SU-DHL-6 (cell line): ENCODE data around the gene FSTL4.

Experiments
- H2AFZ ChIP-seq: fragments of 200-600 bp; sonication (generic); 2 replicates; pipeline ENCODE4 v1.6.1; 2014; ENCODE audit warnings: low read depth, mild to moderate bottlenecking, moderate library complexity, mixed read lengths, antibody characterized with exemption, low read length; ENCODE audit not compliant: severe bottlenecking
- H3F3A ChIP-seq: fragments of 200-600 bp; shearing (Covaris generic); 2 replicates; pipeline ENCODE4 v1.6.0; 2016; ENCODE audit warnings: antibody characterized with exemption, mild to moderate bottlenecking; ENCODE audit not compliant: insufficient read depth
- H3K27ac ChIP-seq: fragments of 200-600 bp; sonication (generic); 2 replicates; pipeline ENCODE4 v1.5.1; 2016; ENCODE audit warnings: low read depth, mild to moderate bottlenecking, low read length, moderate library complexity, mixed read lengths
- H3K27me3 ChIP-seq: fragments of 200-600 bp; sonication (generic), shearing (Covaris generic); 2 replicates; pipeline ENCODE4 v1.6.0; 2014; ENCODE audit warnings: mild to moderate bottlenecking, low read length
- H3K36me3 ChIP-seq: fragments of 200-600 bp; sonication (generic); 2 replicates; pipeline ENCODE4 v1.6.1; 2014; ENCODE audit warnings: mild to moderate bottlenecking, low read length, mixed read lengths
- H3K4me2 ChIP-seq: fragments of 300-600, 200-600 bp; shearing (Covaris generic), sonication (generic); 2 replicates; pipeline ENCODE4 v1.6.0; 2014; ENCODE audit warnings: low read length, low read depth, mild to moderate bottlenecking; ENCODE audit not compliant: poor library complexity, severe bottlenecking
- H3K4me3 ChIP-seq: fragments of 200-600 bp; sonication (generic); 2 replicates; pipeline ENCODE4 v1.5.1; 2014; ENCODE audit warnings: antibody characterized with exemption, low read length, mild to moderate bottlenecking, mixed read lengths; ENCODE audit not compliant: insufficient read depth, poor library complexity, severe bottlenecking
- H3K79me2 ChIP-seq: fragments of 200-600 bp; sonication (generic); 2 replicates; pipeline ENCODE4 v1.6.1; 2014; ENCODE audit warnings: mild to moderate bottlenecking, low read length, moderate library complexity; ENCODE audit not compliant: insufficient read depth
- H3K9ac ChIP-seq: fragments of 200-600 bp; sonication (generic); 2 replicates; pipeline ENCODE4 v1.7.0; 2014; ENCODE audit warnings: mild to moderate bottlenecking, low read length
- H3K9me2 ChIP-seq: fragments of 200-600 bp; sonication (generic); replicated peaks from 2 replicates; pipeline ENCODE4 v1.6.1; 2014; ENCODE audit warnings: low read length; ENCODE audit not compliant: insufficient read depth
- H3K9me3 ChIP-seq: fragments of 200-600 bp; sonication (generic); 2 replicates; pipeline ENCODE4 v1.6.1; 2014; ENCODE audit warnings: low read length, mixed read lengths; ENCODE audit not compliant: insufficient read depth
- H4K20me1 ChIP-seq: fragments of 200-600 bp; sonication (generic); 2 replicates; pipeline ENCODE4 v1.6.1; 2014; ENCODE audit warnings: low read depth, mild to moderate bottlenecking, antibody characterized with exemption, low read length, moderate library complexity, mixed read lengths
- EZH2phosphoT487 ChIP-seq: fragments of 200-600 bp; sonication (generic), shearing (Covaris generic); conservative IDR thresholded peaks from 2 replicates; pipeline ENCODE4 v1.6.1; 2018; ENCODE audit warnings: mild to moderate bottlenecking, antibody characterized with exemption, low read length, moderate library complexity, mixed read lengths
- TF ChIP-seq, protein P1 (sequence below): fragments of 200-600 bp; sonication (generic); IDR thresholded peaks from one replicate; pipeline ENCODE4 v1.5.1; 2017; ENCODE audit warnings: antibody characterized with exemption, mild to moderate bottlenecking, low read length, moderate library complexity; ENCODE audit not compliant: insufficient read depth, poor library complexity, severe bottlenecking

Gene FSTL4

DNA sequence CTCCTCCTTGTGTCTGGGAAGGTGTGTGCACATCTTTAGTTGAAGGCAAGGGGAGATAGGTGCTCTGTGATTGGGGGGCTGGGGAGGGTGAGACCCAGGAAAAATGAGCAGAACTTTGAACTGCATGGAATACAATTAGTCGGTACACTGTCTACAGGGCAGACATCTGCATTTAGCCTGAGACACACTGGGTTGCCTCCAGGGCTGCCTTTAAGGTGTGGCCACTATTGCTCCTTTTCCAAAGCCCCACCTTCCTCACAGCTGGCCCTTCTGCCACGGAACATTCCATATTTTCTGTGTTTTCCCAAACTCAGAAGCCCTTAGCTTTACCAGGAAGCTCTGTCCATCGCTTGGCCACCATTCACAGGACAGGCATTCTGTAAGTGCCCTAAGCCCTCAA, 312.6 kb downstream of the FSTL4 start:
- H3K9me2 ChIP-seq: no peaks in the 10 kb centered on the region
- no peak overlapping the region for H2AFZ ChIP-seq
- TF ChIP-seq, protein P1, sequence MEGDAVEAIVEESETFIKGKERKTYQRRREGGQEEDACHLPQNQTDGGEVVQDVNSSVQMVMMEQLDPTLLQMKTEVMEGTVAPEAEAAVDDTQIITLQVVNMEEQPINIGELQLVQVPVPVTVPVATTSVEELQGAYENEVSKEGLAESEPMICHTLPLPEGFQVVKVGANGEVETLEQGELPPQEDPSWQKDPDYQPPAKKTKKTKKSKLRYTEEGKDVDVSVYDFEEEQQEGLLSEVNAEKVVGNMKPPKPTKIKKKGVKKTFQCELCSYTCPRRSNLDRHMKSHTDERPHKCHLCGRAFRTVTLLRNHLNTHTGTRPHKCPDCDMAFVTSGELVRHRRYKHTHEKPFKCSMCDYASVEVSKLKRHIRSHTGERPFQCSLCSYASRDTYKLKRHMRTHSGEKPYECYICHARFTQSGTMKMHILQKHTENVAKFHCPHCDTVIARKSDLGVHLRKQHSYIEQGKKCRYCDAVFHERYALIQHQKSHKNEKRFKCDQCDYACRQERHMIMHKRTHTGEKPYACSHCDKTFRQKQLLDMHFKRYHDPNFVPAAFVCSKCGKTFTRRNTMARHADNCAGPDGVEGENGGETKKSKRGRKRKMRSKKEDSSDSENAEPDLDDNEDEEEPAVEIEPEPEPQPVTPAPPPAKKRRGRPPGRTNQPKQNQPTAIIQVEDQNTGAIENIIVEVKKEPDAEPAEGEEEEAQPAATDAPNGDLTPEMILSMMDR: no peak
- no peak for TF ChIP-seq EZH2phosphoT487

DNA sequence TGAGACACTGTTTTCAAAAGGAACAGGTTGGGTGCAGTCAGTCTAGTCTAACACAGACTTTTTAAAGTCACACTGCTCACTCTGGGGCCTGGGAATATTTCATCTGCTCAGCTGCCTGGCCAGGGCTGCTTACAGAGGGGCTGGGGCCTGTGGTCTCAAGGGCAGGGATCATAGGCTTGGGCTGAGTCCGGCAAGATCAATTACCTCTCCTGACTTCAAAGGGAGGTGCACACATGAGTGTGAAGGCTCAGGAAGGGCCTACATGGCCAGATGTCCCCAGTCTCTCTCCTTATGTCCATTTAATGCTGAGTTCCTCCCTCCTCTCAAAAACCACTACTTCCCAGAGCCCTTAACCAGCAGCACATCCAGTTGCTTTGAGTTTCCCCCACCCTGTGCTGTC, 313.3 kb downstream of the FSTL4 start:
- Histone ChIP-seq H3K79me2 (no peaks in the 10 kb centered on the region), H3K9ac (no peak overlapping the region), H3K9me2 (no peaks in the 10 kb centered on the region), H3K27me3 (no peaks in the 10 kb centered on the region), H3K9me3 (no peaks in the 10 kb centered on the region), H3K4me3 (no peak overlapping the region), H2AFZ (no peak overlapping the region), H3F3A (no peaks in the 10 kb centered on the region), H3K4me2 (no peak overlapping the region), H3K27ac (no peak overlapping the region), H3K36me3 (no peaks in the 10 kb centered on the region), H4K20me1 (no peaks in the 10 kb centered on the region)
- TF ChIP-seq, protein P1: no peak
- TF ChIP-seq EZH2phosphoT487: no peak

More for the DNA sequence above, 312.6 kb downstream of the FSTL4 start:
- Histone ChIP-seq H3K9me3 (no peaks in the 10 kb centered on the region), H4K20me1 (no peaks in the 10 kb centered on the region), H3F3A (no peaks in the 10 kb centered on the region), H3K9ac (no peak overlapping the region), H3K27me3 (no peaks in the 10 kb centered on the region), H3K4me2 (no peak overlapping the region), H3K4me3 (no peak overlapping the region), H3K36me3 (no peaks in the 10 kb centered on the region), H3K27ac (no peak overlapping the region), H3K79me2 (no peaks in the 10 kb centered on the region)

DNA sequence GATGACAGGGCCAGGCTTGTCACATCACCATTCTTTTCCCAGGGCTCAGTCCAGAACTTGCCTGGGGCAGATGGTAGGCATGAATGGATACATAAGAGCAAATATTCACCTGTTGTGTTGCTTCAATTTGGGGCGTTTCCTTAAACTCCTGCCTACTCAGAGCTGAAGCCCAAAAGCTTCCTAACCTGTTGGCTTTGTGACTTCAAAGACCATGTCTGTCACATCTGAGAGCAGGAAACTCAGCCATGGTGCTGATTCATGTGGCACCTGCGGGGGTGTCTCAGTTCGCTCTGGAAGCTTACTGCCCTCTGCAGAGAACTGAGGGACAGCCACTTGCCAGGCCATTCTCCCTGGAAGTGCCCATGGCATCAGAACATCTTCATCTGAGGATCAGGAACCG, 313.9 kb downstream of the FSTL4 start:
- TF ChIP-seq, protein P1: no peak
- TF ChIP-seq EZH2phosphoT487: no peak
- Histone ChIP-seq H3K27ac (no peak overlapping the region), H3K9me2 (no peaks in the 10 kb centered on the region), H3K79me2 (no peaks in the 10 kb centered on the region), H4K20me1 (no peaks in the 10 kb centered on the region), H3K27me3 (no peaks in the 10 kb centered on the region), H3K9me3 (no peaks in the 10 kb centered on the region), H3K9ac (no peak overlapping the region), H3K4me3 (no peak overlapping the region), H3K36me3 (no peaks in the 10 kb centered on the region), H2AFZ (no peak overlapping the region), H3K4me2 (no peak overlapping the region), H3F3A (no peaks in the 10 kb centered on the region)

DNA sequence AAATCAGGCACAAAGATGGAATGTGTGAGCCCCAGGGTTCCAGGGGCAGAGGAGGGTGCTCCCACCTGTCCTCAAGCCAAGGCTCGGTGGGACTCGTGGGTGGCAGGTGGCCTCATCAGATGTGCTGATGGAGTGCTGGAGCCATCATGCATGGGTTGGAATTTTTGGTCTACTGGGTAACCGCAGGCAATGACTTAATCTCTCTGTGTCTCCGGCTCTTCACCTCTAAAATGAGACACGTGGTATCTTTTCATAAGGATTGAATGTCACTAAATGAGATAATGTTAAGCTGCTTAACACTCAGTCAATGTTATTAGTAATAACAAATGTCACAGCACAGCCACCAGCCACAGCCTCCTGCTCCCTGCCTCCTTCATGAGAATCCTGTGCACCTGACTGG, 315.0 kb downstream of the FSTL4 start:
- TF ChIP-seq, protein P1: no peak
- no peak for TF ChIP-seq EZH2phosphoT487
- no peaks in the 10 kb centered on the region for H3K36me3 ChIP-seq

More for the DNA sequence above, 315.0 kb downstream of the FSTL4 start:
- Histone ChIP-seq H3K27ac (no peak overlapping the region), H3K9ac (no peak overlapping the region), H3K27me3 (no peaks in the 10 kb centered on the region), H2AFZ (no peak overlapping the region), H3K4me2 (no peak overlapping the region), H3K4me3 (no peak overlapping the region), H3K79me2 (no peaks in the 10 kb centered on the region), H3K9me3 (no peaks in the 10 kb centered on the region), H3K9me2 (no peaks in the 10 kb centered on the region), H4K20me1 (no peaks in the 10 kb centered on the region), H3F3A (no peaks in the 10 kb centered on the region)
